GM18502 (cell line): Measurements from ENCODE around the gene ABCB4.
A peak's percentile ranks its signal among the peaks of the same experiment; 100 is the strongest.

Source experiments
- ATAC-seq: cut with Tn5 transposase; IDR thresholded peaks from one replicate; pipeline ENCODE4 v1.9.1; 2021; ENCODE audit warnings: mild to moderate bottlenecking; ENCODE audit not compliant: unreplicated experiment, poor library complexity

The ABCB4 gene

GRCh38 chr7:87475359-87476178 lies at the start of gene ABCB4:
Gene ABCB4 (minus strand): TSS chr7:87475680. CDS start chr7:87475465, 215 bp downstream.
- peak; percentile 24 for ATAC-seq

- ATAC-seq = no peak
Measured at GRCh38 chr7:87518735-87519134, 43.3 kb upstream of the ABCB4 start.

GRCh38 chr7:87517891-87518290 lies 42.4 kb upstream of the ABCB4 start:
- no peak for ATAC-seq

GRCh38 chr7:87517136-87517815 lies 41.8 kb upstream of the ABCB4 start:
- ATAC-seq = no peak

- ATAC-seq = no peak
Measured at GRCh38 chr7:87513735-87514335, 38.4 kb upstream of the ABCB4 start.

- no peak for ATAC-seq
Measured at GRCh38 chr7:87512906-87513305, 37.4 kb upstream of the ABCB4 start.

GRCh38 chr7:87511510-87511909 lies 36.0 kb upstream of the ABCB4 start:
- ATAC-seq = no peak

- no peak for ATAC-seq
Measured at GRCh38 chr7:87510411-87510875, 35.0 kb upstream of the ABCB4 start.

- no peak for ATAC-seq
Measured at GRCh38 chr7:87507446-87507845, 32.0 kb upstream of the ABCB4 start.

GRCh38 chr7:87506246-87507180 lies 31.0 kb upstream of the ABCB4 start:
- ATAC-seq = no peak

GRCh38 chr7:87505557-87506245 lies 30.2 kb upstream of the ABCB4 start:
- ATAC-seq = peak; percentile 46

GRCh38 chr7:87505122-87505521 lies 29.6 kb upstream of the ABCB4 start:
- ATAC-seq = no peak

- ATAC-seq = no peak
Measured at GRCh38 chr7:87499494-87499893, 24.0 kb upstream of the ABCB4 start.

- no peak for ATAC-seq
Measured at GRCh38 chr7:87498893-87499292, 23.4 kb upstream of the ABCB4 start.

- no peak for ATAC-seq
Measured at GRCh38 chr7:87497482-87497881, 22.0 kb upstream of the ABCB4 start.

GRCh38 chr7:87495366-87495765 lies 19.9 kb upstream of the ABCB4 start:
- no peak for ATAC-seq

- ATAC-seq = no peak
Measured at GRCh38 chr7:87494454-87494853, 19.0 kb upstream of the ABCB4 start.

GRCh38 chr7:87483131-87483530 lies 7.7 kb upstream of the ABCB4 start:
- ATAC-seq = no peak

GRCh38 chr7:87482115-87482514 lies 6.6 kb upstream of the ABCB4 start:
- no peak for ATAC-seq

- ATAC-seq = no peak
Measured at GRCh38 chr7:87480386-87480785, 4.9 kb upstream of the ABCB4 start.
